Lower leg skin (tissue), 4 donors: ENCODE measurements around the gene GLA. TPM values are rescaled to one million over a fixed set of nuclear protein-coding genes. Genes with fewer than 3 reads are reported as not detected.

Source experiments
- DNase-seq, 2 donors: peaks; one replicate each; pipeline ENCODE4 v3.0.0-alpha.2; 2019; ENCODE audit warnings: low spot score in 2 of 2
- H3K4me3 ChIP-seq: fragments of 200-600 bp; sonication (generic); 2 replicates; pipeline ENCODE4 v1.5.1; 2017; ENCODE audit warnings: mild to moderate bottlenecking, low read depth; ENCODE audit not compliant: poor library complexity, severe bottlenecking
- POLR2A ChIP-seq, 2 donors: fragments of 450-650 bp; IDR thresholded peaks; one replicate each; pipeline ENCODE4 v1.6.1; 2016 to 2017; ENCODE audit warnings: antibody characterized with exemption in 2 of 2, mild to moderate bottlenecking in 1 of 2, moderate library complexity in 1 of 2
- WGBS, 2 donors: methylation state at CpG; one replicate each; pipeline ENCODE4 v1.1.5; 2018; 5-methylcytosine and 5-hydroxymethylcytosine counted together
- intact Hi-C: fragments of 100-400 bp; cut with DNase I; formaldehyde crosslinking; loops from one replicate; pipeline ENCODE4 v1.15.0; 2023; ENCODE audit warnings: low total_unique reads
- total RNA-seq, 4 donors: library from RNA; depleted of rRNA; stranded (reverse); fragments of >200 nt; gene quantifications; one replicate each; pipeline ENCODE4 v1.1.0, GENCODE V29; 2016
- TF ChIP-seq, protein P1 (sequence below), 3 donors: fragments of 450-650 bp; IDR thresholded peaks; one replicate each; pipeline ENCODE4 v1.5.1; 2016; ENCODE audit warnings: antibody characterized with exemption in 3 of 3, mild to moderate bottlenecking in 3 of 3, moderate library complexity in 2 of 3

Gene GLA
- total RNA-seq, 4 donors from 2014 or later = 16.4 to 21.1 (median 18.0) TPM

DNA sequence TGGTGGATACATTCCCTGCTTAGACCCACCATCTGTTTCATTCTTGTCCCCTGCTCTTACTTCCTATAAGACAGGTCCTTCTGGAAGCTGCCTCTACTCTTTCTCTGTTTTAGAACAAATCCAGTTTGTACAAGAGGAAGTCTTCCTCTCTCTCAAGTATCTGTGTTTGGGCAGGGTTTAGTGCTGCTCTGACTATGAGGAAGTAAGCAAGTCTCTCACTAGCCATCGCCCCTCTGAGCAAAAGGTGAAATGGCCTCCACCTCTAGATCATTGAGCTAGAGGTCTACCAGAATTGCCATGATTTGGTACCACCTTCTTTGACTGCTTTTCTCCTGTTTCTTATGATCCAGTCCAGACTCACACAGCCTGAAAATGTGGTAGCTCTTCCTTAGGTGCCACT is 30.2 kb downstream of the GLA start:
- no peak for TF ChIP-seq POLR2A (IDR thresholded peaks at IDR 0.05)
- TF ChIP-seq, protein P1, sequence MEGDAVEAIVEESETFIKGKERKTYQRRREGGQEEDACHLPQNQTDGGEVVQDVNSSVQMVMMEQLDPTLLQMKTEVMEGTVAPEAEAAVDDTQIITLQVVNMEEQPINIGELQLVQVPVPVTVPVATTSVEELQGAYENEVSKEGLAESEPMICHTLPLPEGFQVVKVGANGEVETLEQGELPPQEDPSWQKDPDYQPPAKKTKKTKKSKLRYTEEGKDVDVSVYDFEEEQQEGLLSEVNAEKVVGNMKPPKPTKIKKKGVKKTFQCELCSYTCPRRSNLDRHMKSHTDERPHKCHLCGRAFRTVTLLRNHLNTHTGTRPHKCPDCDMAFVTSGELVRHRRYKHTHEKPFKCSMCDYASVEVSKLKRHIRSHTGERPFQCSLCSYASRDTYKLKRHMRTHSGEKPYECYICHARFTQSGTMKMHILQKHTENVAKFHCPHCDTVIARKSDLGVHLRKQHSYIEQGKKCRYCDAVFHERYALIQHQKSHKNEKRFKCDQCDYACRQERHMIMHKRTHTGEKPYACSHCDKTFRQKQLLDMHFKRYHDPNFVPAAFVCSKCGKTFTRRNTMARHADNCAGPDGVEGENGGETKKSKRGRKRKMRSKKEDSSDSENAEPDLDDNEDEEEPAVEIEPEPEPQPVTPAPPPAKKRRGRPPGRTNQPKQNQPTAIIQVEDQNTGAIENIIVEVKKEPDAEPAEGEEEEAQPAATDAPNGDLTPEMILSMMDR (IDR thresholded peaks at IDR 0.05) = no peak
- 53 to 77% methylated on average over 1 of the region's 1 CpG for WGBS, 2 donors
- DNase-seq = no peak
- no peak overlapping the region for H3K4me3 ChIP-seq
- intact Hi-C loops = no loop called here

DNA sequence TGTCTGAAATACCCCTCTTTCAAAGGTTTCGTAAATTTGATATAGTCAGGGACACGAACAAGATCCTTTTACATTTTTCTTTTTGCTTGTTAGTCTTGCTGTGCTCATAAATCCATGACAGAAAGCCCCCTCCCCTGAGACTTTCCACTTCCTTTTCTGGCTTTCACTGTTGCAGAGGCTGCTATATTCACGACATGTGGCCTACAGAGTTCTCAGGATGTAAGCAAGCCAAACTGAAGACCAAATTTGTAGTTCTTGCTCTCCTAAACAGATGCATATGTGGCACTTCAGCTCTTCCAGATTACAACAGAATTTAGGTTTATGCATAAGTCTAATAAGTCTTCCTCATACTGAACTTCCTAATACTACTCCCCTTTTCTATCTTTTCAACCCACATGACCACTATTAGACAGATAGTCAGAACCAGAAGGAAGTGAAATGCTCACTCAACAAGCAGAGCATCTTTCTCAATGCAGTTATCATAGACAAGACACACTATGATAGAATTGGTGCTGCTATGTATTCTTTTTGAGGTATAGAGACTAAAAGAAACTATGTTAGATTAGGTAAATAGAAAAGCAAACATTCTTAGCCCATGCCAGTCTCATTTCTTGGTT is 36.7 kb downstream of the GLA start:
- intact Hi-C loops = no loop called here
- TF ChIP-seq, protein P1 (IDR thresholded peaks at IDR 0.05) = no peak
- TF ChIP-seq POLR2A (IDR thresholded peaks at IDR 0.05) = no peak
- 50% methylated on average over 3 of the region's 3 CpGs for WGBS, 2 donors
- no peak for DNase-seq
- no peak overlapping the region for H3K4me3 ChIP-seq

DNA sequence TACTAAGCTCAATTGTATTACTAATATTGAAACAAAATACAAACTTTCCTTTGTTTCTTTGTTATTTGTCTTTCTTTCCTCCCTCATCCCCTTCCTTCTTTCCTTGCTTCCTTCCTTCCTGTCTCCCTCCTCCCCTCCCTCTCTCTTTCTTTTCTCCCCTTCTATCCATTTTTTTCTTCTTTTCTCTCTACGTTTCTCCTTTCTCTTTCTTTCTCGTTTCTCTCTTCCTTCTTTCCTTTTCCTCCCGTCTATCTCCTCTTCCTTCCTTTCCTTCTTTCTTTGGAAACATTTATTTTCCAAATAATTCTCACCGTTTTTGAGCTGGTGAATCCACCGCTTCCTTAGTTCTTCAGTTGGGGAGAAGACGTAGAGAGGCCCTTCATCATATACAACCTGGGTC is 38.0 kb downstream of the GLA start:
- no peak overlapping the region for H3K4me3 ChIP-seq
- intact Hi-C loops = no loop called here
- WGBS, 2 donors = 74 to 81% methylated on average over 6 of the region's 6 CpGs
- DNase-seq = no peak
- TF ChIP-seq, protein P1 (IDR thresholded peaks at IDR 0.05) = no peak
- TF ChIP-seq POLR2A (IDR thresholded peaks at IDR 0.05) = no peak

DNA sequence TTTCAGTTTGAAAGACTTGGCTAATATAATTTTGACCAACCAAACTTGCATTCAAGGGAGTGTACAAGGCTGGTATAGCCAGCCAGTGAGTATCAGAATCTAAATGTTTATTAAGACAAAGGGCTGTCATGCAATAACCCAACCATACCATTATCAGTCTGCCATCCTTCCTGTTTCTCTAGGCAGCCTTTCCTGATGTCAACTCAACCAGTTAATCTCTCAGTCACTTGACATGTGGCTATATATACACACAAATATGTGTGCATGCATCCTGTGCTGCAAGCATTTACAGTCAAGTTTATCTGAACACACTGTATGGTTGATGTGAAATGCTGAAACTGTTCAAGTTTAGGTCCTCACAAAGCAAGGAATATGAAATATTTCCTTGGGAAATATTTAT is 38.9 kb downstream of the GLA start:
- TF ChIP-seq, protein P1 (IDR thresholded peaks at IDR 0.05) = no peak
- no peak for TF ChIP-seq POLR2A (IDR thresholded peaks at IDR 0.05)
- no peak for DNase-seq
- H3K4me3 ChIP-seq = no peak overlapping the region
- intact Hi-C loops = no loop called here

DNA sequence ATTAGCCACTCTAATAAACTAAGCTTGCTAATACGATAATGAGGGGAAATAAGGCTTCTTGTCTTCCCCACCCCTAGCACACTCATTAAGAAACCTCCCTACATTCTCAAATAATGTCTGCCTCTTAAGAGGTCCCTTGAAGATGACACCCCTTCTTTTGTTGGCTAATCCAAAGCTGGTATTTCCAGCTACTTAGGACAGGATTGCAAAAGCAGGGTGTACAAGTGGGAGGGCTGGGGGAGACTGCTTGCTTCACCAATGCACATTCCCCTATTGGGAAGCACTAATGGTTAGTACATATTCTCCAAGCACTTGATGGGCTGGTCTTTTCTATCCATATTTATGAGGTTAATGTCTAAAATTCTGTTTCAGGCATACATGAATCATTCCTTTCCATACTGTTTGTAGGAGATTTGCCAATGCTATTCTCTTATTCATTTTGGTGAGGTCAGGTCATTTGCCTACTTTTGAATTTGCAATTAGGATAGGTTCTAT is 42.4 kb downstream of the GLA start:
- no peak overlapping the region for H3K4me3 ChIP-seq
- DNase-seq = no peak
- intact Hi-C loops = no loop called here
- TF ChIP-seq, protein P1 (IDR thresholded peaks at IDR 0.05) = no peak
- no peak for TF ChIP-seq POLR2A (IDR thresholded peaks at IDR 0.05)
- WGBS, 2 donors = 50 to 74% methylated on average over 1 of the region's 1 CpG

DNA sequence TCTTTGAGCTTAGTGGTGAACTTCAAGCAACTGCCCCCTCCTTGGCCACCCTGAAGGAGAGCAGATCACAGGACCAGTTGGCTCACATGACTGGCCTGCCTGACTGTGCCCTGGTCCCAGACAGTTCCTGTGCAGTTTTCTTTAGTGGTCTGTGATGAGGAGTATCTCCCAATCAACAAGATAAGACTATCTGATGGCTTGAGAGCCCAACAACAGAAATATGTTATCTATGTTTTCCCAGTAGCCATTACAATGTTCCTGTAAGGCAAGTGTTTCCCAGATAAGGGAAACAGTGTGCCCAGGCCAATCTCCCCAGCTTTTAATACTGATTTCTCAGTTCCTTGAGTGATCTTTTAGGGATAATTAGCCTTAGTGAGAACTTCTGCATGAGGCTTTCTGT is 45.0 kb downstream of the GLA start:
- no peak for TF ChIP-seq POLR2A (IDR thresholded peaks at IDR 0.05)
- TF ChIP-seq, protein P1 (IDR thresholded peaks at IDR 0.05) = no peak
- intact Hi-C loops = no loop called here
- no peak for DNase-seq
- no peak overlapping the region for H3K4me3 ChIP-seq
